CD1c-positive myeloid dendritic cell (primary cell): Measurements from ENCODE around the gene WAC.
"Not testable (repeated sequence)": the region's sequence is repeated elsewhere in the genome, so short reads cannot be mapped to it uniquely, and the experiment has no call there.

Source experiments
- DNase-seq: peaks from one replicate; pipeline ENCODE4 v3.0.0-alpha.2; 2016; ENCODE audit errors: extremely low spot score

The WAC gene, protein sequence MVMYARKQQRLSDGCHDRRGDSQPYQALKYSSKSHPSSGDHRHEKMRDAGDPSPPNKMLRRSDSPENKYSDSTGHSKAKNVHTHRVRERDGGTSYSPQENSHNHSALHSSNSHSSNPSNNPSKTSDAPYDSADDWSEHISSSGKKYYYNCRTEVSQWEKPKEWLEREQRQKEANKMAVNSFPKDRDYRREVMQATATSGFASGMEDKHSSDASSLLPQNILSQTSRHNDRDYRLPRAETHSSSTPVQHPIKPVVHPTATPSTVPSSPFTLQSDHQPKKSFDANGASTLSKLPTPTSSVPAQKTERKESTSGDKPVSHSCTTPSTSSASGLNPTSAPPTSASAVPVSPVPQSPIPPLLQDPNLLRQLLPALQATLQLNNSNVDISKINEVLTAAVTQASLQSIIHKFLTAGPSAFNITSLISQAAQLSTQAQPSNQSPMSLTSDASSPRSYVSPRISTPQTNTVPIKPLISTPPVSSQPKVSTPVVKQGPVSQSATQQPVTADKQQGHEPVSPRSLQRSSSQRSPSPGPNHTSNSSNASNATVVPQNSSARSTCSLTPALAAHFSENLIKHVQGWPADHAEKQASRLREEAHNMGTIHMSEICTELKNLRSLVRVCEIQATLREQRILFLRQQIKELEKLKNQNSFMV

DNA sequence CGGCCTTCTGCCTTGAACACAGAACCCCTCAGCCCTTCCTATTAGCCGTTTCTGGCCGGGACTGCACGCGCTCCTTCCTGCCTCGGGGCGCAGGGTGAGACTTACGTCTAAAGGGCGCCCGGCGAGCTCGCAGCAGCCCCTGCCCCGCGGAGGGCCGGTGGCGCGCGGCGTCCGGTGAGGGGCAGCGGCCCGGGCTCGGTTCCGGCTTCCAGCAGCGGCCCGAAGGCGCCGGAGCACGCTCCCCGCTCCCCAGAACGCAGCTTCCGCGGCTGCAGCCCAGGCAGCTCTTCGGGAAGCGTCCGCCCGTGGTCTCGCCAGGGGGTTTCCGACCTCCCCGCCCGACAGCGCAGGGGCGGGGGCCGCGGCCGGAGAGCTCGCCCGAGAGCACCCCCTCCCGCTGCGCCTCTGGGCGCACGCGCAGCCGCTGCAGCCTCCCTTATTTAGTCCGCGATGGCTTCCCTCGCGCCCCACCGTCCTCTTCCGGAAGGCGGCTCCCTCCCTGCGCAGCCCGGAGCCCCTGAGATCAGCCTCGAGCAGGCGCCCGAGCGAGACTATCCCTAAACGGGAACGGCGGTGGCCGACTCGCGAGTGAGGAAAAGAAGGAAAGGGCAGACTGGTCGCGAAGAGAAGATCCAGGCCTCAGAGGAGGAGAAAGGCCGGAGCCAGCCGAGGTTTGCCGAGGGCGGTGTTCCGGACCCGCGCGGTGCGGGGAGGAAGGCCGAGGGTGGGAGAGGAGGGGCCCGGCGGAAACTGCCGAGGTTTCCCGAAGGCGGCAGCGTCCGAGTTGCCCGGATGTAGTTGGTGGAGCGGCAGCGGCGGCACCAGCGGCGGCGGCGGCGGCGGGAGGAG is at the start of gene WAC:
Gene WAC (plus strand): TSS at position 782 of the 849 bp plus-strand sequence. CDS start 462 bp downstream, outside the sequence.
- peak; percentile 98 for DNase-seq

GRCh38 chr10:28489206-28489605 is 43.7 kb upstream of the WAC start:
- DNase-seq = no peak

DNA sequence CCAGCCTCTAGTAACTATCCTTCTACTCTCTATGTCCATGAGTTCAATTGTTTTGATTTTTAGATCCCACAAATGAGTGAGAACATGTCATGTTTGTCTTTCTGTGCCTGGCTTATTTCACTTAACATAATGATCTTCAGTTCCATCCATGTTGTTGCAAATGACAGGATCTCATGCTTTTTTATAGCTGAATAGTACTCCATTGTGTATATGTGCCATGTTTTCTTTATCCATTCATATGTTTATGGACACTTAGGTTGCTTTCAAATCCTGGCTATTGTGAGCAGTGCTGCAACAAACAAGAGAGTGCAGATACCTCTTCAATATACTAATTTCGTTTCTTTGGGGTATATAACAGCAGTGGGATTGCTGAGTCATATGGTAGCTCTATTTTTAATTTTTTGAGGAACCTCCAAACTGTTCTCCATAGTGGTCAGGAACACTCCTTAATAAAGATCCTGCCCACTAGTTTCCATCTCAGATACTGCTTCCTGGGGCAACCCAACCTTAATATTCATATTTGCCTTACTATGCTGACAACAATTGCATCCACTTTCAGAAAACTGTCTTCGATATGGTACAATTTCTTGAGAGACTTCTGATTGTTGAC is 42.6 kb upstream of the WAC start:
- DNase-seq = peak; percentile 51

GRCh38 chr10:28492116-28492920 is 40.6 kb upstream of the WAC start:
- peak; percentile 78 for DNase-seq

GRCh38 chr10:28494420-28494819 is 38.5 kb upstream of the WAC start:
- no peak for DNase-seq

DNA sequence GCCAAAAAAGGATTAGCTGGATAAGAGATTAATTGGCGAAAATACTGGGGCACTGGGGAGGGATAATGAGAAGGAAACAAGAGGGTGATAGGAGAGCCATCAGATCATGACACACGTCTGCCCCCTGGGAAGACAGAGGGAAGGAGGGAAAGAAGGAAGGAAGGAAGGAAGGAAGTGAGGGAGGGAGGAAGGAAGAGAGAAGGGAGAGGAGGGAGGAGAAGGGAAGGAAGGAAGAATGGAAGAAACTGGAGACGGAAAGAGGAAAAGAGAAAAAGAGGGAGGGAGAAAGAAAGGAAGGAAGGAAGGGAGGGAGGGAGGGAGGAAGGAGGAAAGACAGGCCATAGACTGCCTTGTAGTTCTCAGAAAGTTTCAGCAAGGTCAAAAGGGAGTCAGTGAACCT is 37.8 kb upstream of the WAC start:
- DNase-seq = no peak

DNA sequence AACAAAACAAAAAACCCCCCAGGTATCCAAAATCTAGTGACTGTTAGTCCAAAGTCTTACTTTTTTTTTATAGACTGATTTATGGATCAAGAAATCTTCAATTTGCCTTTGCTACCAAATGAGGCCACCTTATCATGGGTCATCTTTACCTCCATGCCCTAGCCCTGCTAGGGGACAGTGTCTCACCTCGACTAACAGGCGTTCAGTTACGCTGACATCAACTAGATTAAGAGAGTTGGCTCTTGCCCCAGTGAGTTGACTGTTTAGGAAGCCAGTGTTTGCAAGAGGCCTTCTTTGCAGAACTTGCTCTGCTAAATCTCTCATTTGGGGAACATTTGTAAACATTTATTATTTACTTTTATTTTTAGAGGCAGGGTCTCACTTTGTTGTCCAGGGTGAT is 36.9 kb upstream of the WAC start:
- DNase-seq = no peak

DNA sequence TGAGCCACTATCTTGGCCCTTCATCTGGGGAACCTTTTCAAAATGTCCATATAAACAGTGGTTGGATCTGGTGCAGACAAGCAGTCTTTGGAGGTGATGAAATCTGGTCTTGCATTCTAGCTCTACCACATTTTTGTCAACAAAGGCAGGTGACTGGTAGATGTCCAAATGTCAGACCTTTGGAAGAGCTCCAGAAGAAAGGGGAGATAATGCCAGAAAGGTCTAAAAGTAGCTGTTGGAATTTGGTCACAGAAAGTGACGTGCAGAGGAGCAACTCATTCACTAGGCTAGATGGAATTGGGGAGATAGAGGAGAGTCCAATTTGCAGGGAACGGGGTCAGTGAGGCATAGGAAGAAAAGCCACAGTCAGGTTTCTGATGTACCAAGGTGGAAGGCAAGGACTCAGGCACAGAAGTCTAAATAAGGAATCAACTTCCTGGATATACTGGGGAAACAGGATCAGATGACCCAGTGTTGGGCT is 36.4 kb upstream of the WAC start:
- DNase-seq = no peak

GRCh38 chr10:28497313-28498126 is 35.4 kb upstream of the WAC start:
- no peak for DNase-seq

DNA sequence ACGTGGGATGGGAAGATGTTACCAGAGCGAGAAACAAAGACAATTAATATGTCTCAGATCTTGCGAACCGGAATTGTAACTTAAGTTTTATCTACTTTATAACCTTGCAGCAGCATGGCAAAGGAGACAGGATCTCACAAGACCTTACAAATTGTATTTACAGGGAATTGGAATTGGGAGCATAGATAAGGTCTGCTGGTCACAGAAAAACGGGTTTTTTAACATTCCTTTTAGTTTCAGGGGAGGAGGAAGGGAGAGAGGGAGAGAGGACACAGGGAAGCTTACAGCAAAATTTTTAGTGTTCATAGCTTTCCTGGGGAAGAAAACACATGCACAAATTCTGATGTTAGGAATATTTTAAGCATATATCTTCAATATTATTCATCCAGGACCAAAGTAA is 32.7 kb upstream of the WAC start:
- DNase-seq = not testable (repeated sequence)

- no peak for DNase-seq
Measured at GRCh38 chr10:28503114-28503513, 29.8 kb upstream of the WAC start.

- DNase-seq = no peak
Measured at GRCh38 chr10:28505359-28505959, 27.5 kb upstream of the WAC start.

DNA sequence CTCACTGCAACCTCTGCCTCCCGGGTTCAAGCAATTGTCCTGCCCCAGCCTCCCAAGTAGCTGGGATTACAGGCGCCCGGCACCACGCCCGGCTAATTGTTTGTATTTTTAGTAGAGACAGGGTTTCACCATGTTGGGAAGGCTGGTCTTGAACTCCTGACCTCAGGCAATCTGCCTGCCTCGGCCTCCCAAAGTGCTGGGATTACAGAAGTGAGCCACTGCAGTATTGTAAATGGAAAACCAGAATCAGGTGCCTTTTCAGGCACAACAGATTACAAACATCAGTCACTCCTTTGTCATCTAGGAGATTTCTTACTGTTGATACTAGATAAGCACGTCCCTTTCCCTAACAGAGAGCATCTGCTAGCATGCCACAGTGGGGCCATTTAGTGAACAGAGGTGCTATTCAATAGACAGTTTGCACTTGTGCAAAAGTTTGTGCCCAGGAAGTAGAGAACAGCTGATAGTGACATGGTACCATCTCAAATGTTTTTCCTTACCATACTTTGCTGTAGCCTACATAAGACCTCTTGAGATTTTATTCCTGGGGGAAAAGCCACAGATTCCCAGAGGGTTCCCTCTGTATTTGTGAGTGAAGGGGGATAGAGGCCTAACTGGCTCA is 24.5 kb upstream of the WAC start:
- no peak for DNase-seq

DNA sequence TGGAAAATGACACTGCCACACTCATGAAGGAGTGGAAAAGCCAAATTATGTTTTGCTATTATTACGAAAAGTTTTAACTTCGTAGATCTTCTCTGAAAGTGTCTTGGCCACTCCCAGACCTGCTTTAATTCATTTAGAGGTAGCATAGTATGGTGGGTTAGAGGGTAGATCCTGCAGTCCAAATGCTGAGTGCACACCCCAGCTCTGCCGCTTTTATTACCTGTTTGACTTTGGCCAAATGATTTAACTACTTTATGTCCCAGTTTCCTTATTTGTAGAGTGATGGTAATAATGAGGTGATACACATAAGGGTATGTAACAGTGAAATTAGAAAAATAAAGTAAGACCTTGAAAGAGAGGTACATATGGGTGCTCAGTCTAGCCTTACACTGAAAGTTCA is 23.6 kb upstream of the WAC start:
- DNase-seq = no peak

GRCh38 chr10:28514648-28515047 is 18.3 kb upstream of the WAC start:
- DNase-seq = no peak

- DNase-seq = no peak
Measured at GRCh38 chr10:28520346-28520745, 12.6 kb upstream of the WAC start.

DNA sequence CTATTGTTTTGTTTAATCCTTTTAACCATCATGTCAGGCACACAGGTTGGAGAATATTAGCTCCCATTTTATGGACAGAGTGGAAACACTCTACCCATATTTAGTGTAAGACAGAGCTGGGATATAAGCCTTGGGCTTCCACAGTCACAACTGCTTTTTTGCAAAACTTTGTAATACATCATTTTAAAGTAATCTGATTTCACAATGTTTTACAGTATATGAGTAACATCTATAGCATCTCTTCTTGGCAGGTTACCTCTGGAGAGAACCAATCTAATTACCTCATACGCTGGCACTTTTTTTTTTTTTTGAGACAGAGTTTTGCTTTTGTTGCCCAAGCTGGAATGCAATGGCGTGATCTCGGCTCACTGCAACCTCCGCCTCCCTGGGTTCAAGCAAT is 12.1 kb upstream of the WAC start:
- DNase-seq = not testable (repeated sequence)

- not testable (repeated sequence) for DNase-seq
Measured at GRCh38 chr10:28521961-28522360, 11.0 kb upstream of the WAC start.

- no peak for DNase-seq
Measured at GRCh38 chr10:28523725-28524252, 9.1 kb upstream of the WAC start.
